GM18868 (cell line): ENCODE measurements around the gene FBL.
A peak's percentile ranks its signal among the peaks of the same experiment; 100 is the strongest.

ENCODE experiments used
- ATAC-seq: cut with Tn5 transposase; IDR thresholded peaks from one replicate; pipeline ENCODE4 v1.9.1; 2021; ENCODE audit warnings: mild to moderate bottlenecking, moderate library complexity; ENCODE audit not compliant: unreplicated experiment

Gene FBL

DNA sequence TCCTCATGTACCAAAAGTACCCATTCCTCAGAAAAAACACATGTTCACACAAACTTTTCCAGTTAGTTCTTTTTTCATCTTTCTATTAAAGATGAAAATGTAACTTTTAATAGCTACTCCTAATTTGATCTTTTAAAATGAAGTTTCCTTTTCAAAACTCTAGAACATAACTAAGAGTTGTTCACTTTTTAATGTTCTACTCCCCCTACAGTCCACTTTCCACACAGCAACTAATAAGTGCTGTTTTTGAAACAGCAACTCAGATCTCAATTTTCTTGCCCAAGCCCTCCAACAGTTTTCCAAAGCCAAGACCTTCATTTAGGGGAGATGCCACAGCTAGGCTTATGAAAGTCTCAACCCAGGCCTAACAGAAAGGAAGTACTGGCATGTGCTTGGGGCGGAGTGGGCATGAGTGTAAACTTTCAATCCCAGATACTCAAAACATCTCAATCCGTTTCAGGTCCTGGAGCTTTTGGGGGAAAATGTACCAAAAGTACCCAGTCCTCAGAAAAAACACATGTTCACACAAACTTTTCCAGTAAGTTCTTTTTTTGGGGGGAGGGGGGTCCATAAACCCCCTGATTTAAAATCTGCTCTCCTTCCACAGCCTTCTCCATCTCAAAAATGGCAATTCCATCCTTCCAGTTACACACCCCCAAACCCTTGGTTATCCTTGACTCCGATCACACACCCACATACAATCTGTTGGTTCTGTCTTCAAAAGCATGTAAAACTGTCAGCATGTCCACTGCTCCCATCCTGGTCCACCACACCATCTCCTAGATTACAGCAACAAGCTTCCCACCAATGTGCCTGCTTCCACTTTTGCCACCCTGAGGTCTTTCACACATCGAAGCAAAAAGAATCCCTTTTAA is 2.0 kb downstream of the FBL start:
- no peak for ATAC-seq

DNA sequence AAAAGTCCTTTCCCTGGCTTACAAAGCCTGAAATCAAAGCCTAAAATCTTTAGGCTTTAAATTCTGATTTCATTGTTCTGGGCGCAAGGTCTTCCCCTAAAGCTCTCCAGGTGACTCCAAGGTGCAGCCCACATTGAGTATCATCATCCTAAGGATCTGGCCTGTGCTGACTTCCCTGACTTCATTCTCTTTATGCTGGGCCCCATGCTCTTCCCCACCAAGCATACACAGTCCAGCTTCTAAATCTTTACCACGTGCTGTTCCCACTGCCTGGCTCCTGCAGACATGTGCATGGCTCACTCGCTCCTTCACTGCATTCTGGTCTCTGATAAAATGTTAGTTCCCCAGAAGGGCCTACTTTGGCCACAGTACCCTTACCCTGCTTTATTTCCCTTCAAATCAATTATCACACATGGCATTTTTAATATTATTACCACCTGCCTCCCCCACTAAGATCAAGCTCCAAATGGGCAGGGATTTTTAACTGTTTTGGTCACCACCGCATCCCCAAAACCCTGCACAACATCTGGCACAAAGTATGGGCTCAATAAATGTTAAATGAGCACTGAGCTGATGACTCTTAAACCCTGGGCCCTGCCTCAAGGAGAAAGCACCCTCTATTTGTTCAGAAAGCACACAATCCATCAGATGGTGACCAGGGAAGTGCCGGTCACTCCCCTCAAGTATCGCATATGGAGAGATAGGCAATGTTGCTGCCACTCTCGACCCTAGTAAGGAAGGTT is 3.3 kb downstream of the FBL start:
- no peak for ATAC-seq

DNA sequence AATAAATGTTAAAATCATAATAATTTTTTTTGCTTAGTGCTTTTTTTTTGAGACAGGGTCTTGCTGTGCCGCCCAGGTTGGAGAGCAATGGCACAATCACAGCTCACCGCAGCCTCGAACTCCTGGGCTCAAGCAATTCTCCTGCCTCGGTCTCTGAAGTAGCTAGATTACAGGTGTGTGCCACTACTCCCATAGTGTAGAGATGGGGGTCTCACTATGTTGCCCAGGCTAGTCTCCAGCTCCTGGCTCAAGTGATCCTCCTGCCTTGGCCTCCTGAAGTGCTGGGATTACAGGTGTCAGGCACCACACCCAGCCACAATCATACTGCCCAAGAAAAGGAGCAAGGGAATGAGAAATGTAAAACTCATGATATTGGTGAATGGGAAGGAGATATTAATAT is 5.1 kb downstream of the FBL start:
- no peak for ATAC-seq

DNA sequence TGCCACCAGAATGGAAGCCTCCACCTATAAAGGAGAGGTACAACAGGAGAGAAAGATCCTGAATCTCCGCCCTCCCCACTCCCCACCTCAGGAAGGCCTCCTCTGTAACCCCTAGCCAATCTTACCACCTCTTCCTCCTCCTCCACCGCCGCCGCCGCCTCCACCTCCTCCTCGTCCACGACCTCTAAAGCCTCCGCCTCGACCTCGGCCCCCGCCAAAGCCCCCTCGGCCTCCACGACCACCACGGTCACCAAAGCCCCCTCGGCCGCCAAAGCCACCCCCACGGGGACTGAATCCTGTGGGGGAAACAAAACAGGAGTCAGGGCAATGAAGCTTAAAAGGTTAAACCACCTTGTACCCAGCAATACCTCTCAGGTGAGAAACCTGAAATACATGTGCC is 5.7 kb downstream of the FBL start:
- ATAC-seq: no peak

DNA sequence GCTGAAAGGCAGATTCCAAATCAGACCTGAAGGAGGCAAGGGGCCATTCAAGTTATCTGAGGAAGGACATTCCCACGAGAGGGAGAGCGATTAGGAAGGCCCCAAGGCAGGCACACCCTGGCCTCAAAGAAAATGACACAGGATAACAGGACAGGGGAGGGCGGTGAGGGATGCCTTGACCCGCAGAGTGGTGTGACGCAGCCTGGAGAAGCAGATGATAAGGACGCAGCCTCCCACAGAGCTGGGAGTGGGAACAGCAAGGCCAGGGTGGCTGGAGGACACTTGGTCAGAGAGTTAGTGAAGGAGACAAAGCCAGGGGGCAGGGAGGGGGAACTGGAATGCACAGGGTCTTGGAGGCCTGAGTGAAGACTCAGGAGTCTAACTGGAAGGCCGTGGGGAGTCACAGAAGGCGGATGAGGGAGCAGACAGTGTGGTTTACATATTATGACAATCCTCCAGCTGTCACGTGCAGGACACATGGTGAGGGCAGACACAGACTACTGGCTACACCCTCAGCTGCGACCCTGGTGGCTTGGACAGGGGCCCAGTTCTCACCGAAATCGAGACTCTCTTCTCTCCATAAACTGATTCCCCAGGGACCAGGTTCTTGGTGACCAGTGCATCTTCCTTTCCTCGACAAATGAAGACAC is 6.4 kb downstream of the FBL start:
- no peak for ATAC-seq

DNA sequence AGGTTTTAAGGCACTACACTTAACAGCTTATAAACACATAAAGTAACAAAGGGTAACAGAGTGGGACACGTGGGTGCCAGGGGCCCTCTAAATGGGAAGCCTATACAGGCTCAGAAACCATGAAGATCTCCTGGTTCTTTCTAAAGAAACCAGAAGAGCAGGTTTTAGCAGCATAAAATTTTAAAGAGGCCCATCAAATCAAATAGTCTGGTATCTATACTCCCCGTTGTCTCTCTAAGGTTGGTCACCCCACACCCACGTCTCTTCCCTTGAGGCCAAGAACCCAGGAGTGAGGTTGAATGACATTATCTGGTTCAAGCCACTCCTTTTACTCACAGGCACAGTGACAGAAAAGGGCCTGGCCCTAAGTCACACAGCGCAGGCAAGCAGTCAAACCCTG is 7.6 kb downstream of the FBL start:
- ATAC-seq: no peak

DNA sequence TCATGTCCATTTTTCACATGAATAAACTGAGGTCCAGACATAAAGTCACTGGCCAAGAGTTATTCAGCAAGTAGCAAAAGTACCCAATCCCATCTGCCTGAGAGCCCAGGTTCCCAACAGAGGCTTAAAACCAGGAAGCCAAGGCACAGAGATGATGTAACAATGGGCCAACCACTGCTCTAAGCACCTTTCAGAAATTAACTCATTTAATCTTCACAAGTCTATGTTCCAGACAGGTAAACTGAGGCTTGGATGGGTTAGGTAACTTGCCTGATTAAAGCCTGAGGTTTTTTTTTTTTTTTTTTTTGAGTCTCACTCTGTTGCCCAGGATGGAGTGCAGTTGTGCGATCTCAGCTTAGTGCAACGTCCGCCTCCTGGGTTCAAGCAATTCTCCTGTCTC is 8.2 kb downstream of the FBL start:
- ATAC-seq: no peak

DNA sequence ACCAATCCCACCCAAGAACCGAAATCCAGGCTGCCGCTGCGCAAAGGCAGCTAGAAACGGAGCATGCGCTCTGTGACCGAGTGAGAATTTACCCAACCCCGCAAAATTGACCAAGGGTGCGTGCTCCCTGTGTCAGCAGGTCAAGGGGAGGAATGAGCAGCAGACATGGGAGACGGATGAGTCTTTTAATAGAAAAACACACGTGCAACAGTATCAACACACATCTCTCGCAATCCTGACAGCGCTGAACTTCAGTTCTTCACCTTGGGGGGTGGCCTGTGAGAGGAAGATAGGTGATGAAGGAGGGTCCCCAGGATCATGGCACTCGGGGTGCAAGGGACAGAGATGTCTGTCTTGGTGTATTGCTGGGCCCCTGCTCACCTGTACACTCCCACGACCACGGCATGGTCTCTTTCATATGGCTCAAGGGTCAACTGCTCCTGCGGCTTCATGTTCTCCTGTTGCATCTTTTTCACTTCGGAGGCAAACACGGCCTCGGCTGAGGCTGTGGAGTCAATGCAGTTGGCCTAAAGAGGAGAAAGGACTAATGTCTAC is 11.8 kb downstream of the FBL start:
- no peak for ATAC-seq

DNA sequence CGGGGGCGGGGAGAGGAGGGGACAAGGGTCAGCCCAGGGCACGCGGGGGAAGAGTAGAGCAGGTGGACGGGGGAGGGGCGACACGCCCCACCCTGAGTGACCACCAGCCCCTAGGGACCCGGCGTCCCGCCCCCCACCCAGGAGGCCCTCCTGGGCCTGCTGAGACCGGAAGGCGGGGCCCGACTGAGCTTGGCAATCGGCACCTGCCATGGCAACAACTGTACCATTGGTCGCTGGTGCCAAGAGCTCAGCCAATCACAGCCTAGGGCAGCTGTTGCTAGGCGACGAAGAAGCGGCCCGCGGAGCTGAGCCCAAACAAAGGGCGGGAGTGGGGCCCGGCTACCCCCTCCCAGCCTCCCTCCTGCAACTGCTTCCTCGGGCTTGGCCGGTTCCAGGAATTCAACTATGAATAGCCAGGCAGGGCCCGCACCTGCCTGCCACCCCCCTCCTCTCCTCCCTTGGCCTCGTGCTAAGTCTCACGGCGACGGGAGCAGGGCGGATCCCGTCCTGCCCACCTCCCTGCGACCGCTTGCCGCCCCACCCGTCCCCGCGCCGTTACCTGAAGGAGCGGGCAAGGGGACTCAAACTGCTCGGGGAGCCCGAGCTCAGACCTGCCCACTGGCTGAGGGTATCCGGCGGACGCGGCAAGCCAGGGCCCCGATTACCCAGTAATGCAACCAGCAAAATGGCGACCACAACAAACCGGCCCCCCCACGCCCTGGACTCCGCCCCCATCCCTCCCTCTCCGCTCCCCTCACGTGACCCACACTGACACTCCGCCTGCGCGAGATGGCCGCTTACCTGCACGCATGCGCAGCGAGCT is 12.5 kb downstream of the FBL start, which contains the start of gene DYRK1B:
Gene DYRK1B, minus strand, starts transcription at position 699 of the 823 bp plus-strand sequence. CDS start 2,295 bp downstream, outside the sequence.
- ATAC-seq: peak; percentile 89

DNA sequence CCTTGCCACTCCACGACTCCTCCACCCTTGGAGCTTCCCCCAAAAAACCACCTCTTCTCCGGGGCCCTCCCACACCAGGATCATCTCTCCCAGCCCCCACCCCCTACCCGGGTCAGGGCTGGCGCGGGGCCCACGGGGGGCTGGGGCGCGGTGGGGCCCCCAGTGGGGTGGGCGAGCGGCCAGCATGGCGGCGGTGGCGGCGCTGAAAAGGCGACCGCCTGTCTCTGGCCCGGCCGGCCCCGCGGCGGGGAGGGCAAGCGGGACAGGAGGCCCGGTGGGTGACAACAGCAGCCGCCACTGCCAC is 13.1 kb downstream of the FBL start:
- no peak for ATAC-seq

DNA sequence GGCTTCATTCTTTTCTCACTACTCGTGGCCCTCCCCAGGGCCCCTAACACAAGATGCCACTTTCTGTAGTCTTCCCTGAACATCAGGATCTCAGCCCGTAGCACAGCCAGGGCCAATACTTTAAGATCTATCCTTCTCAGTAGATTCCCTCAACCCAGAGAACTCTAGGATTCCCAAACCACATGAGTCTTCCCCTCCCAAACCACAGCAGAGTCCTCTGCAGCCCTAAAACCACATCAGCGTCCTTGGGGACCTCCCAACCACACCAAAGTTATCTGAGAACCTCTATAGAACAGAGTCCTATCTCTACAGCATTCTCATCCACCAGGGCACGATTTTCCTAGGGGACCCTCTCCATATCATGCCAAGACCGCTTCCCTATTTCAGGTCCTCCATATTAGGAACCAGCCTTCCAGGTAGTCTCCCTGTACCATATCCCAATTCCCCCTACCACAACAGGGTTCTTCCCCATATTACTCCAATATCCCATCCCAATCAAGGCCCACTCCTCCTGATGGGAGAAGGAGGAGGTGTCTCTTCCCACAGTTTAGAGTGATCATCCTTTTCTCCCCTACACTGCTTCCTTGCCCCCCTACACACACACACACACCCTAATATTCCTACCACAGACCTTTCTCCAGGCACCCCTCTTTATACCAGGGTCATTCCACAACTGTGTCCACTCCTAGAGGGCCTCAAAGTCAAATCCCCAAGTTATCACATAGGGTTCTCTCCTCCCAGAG is 13.7 kb downstream of the FBL start:
- ATAC-seq: no peak

DNA sequence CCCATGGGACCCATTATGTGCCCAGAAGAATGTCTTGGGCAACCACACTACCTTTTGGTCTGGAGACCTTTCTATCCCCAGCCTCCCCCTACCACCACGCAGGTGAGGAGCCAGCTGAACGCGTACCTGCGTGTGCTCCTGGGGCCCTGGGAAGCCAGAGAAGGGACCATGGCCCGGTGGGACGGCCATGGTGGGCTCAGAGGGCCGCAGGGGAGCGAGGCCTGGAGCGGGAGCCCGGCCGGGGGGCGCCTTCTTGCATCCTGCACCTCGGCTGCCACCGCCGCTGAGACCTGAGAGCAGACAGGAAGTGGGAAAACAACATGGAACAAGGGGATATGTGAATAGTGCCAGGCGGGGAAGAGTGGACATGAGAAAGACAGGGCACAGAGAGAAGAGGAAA is 14.5 kb downstream of the FBL start:
- ATAC-seq: no peak

DNA sequence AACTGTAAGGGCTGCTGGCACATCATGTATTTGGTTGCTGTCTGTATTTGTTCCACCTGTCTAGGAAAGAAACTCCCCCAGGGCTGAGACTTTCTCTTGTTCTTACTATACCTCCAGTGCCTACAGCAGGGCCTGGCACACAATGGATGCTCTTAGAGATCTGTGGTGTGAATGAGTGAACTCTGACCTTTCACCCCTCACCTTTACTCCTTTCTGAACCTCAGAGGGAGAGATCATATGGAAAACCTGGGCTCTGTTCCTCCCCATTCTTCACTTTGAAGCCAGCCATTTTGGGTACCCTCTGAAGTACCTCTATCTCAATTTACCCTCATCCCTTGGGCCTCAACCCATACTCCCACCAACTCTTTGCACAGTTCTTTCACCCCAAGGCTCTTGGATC is 15.3 kb downstream of the FBL start:
- no peak for ATAC-seq

DNA sequence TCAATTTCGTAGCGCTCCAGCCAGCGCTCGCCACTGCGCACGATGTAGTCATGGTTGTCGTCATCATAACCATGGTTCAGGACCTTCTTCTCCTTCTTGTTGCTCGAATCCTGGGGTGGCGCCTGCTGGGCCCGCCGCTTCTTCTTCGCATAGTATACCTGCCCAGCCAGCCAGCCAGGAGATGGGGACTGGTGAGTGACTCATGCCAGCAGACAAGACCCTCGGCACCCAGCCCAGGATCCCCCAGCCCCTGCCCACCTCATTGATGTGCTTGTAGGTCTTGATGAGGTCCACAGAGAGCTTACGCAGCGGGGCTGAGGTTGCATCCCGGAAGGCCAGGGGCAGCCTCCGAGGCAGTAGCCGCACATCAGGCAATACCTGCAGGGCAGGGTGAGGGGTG is 15.8 kb downstream of the FBL start:
- no peak for ATAC-seq

DNA sequence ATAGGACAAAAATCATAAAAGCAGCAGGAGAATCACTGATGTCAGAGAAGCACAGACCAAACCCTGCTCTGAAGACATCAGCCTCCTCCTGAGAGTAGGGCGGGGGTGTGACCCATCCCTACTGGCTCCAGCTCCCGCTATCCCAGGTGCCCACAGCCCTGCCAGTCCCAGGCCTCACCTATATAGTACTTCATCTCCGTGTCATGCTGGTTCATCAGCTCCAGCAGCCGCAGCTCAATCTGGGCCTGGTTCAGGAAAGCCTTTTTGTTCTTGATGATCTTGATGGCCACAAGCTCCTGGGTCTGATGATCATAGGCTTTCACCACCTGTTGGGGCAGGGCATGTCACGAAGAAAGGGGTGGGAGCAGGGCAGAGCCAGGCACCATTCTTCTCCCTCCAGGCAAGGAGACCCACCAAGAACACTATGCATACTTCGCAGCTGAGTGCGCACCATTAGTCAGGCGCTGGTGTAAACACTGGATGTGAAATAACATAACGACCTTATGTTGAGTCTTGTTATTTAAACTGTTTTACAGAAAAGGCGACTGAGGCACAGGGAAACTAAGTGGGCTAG is 16.4 kb downstream of the FBL start:
- no peak for ATAC-seq

DNA sequence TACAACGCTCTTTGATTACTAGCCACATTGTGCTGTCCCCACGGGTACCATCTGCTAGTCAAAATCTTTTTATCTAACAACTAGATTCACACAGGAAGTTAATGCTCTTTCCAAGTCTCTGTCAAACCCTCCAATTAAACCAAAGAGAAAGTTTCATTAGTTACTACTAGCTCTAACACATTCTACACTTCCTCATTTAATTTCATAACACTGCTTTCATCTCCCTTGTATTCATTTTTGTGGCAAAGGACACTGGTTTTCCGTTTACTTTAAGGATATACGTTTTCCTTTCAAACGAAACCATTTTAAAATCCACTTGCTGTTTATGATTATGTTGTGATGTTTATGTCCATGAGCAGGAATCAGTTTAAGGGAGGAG is 17.5 kb downstream of the FBL start:
- ATAC-seq: no peak

DNA sequence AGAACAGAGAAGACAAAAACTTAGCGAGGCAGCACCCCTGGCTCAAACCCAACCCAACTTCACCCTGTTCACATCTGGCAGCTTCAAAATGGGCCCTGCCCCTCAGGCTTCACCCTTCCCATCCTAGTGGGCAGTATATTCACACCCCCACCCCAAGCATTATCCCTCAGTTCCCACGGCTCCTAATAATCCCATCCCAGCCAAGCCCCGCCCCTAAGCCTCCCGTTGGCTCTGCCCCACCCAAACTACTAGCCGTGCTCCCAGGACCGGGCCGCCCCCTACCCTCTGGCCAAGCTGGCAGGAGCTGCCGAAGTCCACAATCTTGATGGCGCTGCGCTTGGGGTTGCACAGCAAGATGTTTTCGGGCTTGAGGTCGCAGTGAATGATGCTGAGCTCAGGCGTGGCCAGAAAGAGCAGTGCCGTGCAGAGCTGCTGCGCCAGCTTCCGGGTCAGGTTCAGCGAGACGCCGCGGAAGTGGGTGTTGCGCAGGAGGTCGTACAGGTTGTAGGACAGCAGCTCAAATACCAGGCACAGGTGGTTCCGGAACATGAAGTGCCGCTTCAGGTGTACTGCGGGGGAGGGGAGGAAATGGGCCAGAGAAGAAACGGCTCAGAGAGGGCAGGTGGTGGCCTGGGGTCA is 18.0 kb downstream of the FBL start:
- ATAC-seq: no peak

DNA sequence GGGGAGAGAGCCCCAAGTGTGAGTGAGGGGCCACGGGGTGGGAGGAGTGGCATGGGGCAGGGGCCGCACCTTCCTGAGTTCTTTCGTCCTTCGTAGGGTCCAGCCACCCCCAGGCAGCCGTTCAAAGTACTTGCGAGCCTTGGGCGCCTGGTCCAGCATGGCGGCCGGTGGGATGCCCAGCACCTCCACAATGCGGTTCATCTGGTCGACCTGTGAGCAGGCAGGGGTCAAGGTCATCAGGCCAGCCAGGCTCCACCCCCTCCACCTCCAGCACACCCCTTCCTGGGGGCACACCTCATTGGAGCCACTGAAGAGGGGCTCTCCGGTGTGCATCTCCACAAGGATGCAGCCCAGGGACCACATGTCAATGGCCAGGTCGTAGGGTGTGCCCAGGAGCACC is 19.0 kb downstream of the FBL start:
- ATAC-seq: no peak

DNA sequence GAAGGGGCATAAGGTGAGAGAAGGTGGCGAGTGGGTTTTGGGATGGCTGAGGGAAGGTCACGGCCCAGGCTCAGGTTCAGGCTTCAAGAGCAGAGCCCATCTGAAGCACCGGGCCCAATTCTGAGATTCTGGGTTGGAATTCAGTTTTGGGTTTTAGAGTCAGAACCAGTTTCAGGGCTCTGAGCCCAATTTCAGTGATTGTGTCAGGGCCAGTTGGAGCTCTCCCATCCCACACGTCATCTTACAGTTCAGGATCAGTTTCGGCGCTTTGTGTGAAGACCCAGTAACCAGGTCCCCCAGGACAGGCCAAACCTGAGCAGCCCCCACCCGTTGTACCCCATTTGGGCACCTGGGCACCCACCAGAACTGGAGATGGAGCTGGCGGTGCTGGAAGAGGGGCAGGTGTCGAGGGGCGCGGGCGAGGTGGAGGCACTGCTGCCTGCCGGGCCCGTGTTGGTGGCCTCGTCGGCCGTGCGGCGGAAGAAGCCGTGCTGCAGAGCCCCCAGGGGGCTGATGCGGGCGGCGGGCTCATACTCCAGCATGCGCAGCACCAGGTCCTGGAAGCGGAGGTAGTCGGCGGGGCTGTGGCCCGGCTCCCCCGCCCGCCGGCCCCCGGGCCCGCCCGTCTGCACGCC is 19.8 kb downstream of the FBL start:
- ATAC-seq: no peak
